ENCODE data around the gene C12orf56. TPM values are rescaled to one million over a fixed set of nuclear protein-coding genes. Genes with fewer than 3 reads are reported as not detected.

Gene C12orf56
- total RNA-seq, 4 donors from 2014 or later, result 0.11 TPM; not detected in 3

DNA sequence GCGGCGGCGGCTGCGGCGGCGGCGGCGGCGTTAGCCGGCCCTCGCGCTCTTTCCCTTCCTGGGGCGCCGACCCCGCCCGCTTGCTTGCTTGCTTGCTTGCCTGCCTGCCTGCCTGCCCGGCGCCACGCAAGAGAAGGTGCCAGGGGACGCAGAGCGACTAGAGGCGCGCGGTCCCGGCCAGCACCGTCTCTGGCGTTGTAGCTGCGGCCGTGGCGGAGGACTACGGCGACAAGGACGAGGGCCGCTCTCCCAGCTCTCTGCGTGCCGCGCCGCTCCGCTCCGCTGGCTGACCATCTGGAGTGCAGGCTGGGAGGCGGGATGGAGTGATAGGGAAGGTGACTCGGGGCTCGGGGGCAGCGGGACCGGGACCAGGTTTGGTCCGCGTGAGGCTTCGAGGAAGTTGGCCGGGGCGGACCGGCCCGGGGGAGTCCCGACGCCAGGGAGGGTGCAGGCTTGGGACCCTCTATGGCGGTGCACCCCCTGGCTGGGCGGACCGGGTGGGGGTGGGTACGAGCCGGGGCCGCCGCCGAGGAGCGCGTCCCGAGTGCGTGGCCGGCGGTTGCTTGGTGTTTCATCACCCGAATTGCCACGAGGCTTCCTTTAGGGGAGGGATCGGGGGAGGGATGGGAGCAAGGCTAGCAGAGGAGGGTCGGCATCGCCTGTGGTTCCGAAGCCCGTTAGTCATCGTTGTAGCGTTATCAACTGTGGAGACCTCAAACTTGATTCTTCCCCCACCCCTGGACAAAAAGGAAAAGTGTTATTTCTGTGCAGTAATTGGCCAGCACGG, 14.1 kb upstream of the C12orf56 start:
- peaks cover 10 to 21% (median 20%) of the 10 kb centered on the region in 4 donors for H3K4me1 ChIP-seq
- no peak for DNase-seq (ENCODE audit: extremely low spot score)
- TF ChIP-seq, protein P1, sequence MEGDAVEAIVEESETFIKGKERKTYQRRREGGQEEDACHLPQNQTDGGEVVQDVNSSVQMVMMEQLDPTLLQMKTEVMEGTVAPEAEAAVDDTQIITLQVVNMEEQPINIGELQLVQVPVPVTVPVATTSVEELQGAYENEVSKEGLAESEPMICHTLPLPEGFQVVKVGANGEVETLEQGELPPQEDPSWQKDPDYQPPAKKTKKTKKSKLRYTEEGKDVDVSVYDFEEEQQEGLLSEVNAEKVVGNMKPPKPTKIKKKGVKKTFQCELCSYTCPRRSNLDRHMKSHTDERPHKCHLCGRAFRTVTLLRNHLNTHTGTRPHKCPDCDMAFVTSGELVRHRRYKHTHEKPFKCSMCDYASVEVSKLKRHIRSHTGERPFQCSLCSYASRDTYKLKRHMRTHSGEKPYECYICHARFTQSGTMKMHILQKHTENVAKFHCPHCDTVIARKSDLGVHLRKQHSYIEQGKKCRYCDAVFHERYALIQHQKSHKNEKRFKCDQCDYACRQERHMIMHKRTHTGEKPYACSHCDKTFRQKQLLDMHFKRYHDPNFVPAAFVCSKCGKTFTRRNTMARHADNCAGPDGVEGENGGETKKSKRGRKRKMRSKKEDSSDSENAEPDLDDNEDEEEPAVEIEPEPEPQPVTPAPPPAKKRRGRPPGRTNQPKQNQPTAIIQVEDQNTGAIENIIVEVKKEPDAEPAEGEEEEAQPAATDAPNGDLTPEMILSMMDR (IDR thresholded peaks at IDR 0.05), result no peak
- peak; percentile 32 to 79 for TF ChIP-seq POLR2AphosphoS5 (IDR thresholded peaks at IDR 0.05)
- no peaks in the 10 kb centered on the region for H3K27me3 ChIP-seq
- H3K27ac ChIP-seq (replicated peaks in 1 of 4), result peak overlapping the region; percentile 98 to 99 (median 98)
- no peaks in the 10 kb centered on the region for H3K9me3 ChIP-seq
- intact Hi-C loops (cut with DNase I), result loop anchor here (5.0 kb wide), 2 partner anchors 48 to 562 kb away; partner anchors contain the start of genes SRGAP1 and TBK1
- peak overlapping the region; percentile 76 to 100 (median 94) for H3K4me3 ChIP-seq
- under 1% methylated on average over 37 of the region's 78 CpGs for WGBS
- H3K36me3 ChIP-seq, result no peaks in the 10 kb centered on the region

DNA sequence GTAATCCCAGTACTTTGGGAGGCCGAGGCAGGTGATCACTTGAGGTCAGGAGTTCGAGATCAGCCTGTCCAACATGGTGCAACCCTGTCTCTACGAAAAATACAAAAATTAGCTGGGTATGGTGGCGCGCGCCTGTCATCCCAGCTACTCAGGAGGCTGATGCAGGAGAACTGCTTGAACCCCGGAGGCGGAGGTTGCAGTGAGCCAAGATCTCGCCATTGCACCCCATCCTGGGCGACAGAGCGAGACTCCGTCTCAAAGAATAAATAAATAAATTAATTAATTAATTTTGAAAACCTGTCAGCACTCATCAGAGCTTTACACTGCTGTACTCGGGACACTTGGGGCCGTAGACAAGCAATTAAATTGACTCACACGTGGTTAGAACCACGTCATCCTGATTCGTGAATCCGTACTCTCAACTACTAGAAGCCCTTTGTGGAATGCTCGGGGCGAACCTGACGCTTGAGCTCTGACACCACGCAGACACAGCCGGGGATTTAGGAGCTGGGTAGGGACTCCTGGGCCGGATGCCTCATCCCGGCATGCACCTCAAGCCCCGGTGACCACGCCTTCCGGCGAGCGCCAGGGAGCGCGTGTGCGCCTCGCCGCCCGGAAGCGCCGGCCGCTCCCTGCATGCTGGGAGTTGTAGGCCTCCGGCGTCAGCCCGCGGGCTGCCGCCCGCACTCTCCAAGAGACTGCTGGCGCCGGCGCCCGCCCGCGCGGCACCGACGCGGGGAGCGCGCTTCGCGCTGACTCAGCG, 13.3 kb upstream of the C12orf56 start, which contains the start of gene XPOT:
Gene XPOT (plus strand): TSS at position 686 of the 763 bp plus-strand sequence. CDS start 5,644 bp downstream, outside the sequence.
- H3K4me3 ChIP-seq, result peak within 1 kb of the TSS; percentile 76 to 100 (median 94)
- TF ChIP-seq, protein P1 (IDR thresholded peaks at IDR 0.05), result no peak
- TF ChIP-seq POLR2AphosphoS5 (IDR thresholded peaks at IDR 0.05), result peak; percentile 75 to 95
- WGBS, result 26% methylated on average over 25 of the region's 60 CpGs
- H3K9me3 ChIP-seq, result no peaks in the 10 kb centered on the region
- H3K4me1 ChIP-seq, result peaks cover 10 to 21% (median 20%) of the 10 kb centered on the region in 4 donors
- H3K27me3 ChIP-seq, result no peaks in the 10 kb centered on the region
- intact Hi-C loops (cut with DNase I), result no loop called here
- peak; percentile 97 for DNase-seq (ENCODE audit: extremely low spot score)
- H3K36me3 ChIP-seq, result no peaks in the 10 kb centered on the region
- peak within 1 kb of the TSS; percentile 98 to 99 (median 98) for H3K27ac ChIP-seq (replicated peaks in 1 of 4)

DNA sequence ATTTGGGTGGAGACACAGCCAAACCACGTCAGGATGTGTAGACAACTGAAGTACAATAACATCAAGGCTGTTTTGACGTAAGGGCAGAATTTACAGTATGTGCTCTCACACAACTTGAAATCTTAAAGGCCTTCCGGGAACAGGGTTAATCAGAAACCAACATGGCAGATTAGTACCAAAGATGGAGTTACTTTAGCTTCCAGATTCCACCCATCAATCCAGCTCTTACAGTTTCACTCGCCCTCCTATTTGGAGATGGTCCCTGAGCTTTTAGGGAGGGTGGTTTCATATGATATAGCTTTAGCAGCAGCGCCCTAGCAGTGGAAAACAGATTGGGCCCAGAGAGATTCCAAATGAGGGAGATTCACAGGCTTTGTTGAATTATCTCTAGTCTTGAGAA, 11.6 kb upstream of the C12orf56 start:
- intact Hi-C loops (cut with DNase I), result no loop called here

DNA sequence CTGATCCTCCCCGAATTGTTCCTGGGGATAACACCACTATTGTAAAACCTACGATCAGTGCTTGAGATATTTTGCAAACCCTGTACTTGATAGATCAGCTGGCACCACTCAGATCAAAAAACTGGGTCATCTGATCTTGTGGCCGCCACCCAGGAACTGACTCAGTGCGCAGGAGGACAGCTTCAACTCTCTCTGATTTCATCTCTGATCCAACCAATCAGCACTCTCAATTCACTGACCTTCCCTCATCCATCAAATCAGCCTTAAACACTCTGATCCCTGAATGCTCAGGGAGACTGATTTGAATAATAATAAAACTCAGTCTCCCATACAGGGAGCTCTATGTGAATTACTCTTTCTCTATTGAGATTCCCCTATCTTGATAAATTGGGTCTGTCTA, 9.5 kb upstream of the C12orf56 start:
- 46% methylated on average over 4 of the region's 4 CpGs for WGBS
- peaks cover 0 to 7% (median 4%) of the 10 kb centered on the region in 4 donors for H3K4me1 ChIP-seq
- H3K27ac ChIP-seq (replicated peaks in 1 of 4), result no peak overlapping the region
- H3K4me3 ChIP-seq, result no peak overlapping the region
- no peak for DNase-seq (ENCODE audit: extremely low spot score)
- TF ChIP-seq POLR2AphosphoS5 (IDR thresholded peaks at IDR 0.05) (no peak), POLR2A (IDR thresholded peaks at IDR 0.05; ENCODE audit: low read depth) (no peak), EP300 (IDR thresholded peaks at IDR 0.05) (no peak)
- TF ChIP-seq, protein P1 (IDR thresholded peaks at IDR 0.05), result no peak
- H3K36me3 ChIP-seq, result no peaks in the 10 kb centered on the region
- no peaks in the 10 kb centered on the region for H3K27me3 ChIP-seq
- no peaks in the 10 kb centered on the region for H3K9me3 ChIP-seq
- intact Hi-C loops (cut with DNase I), result no loop called here

More for the DNA sequence above, 11.6 kb upstream of the C12orf56 start:
- no peak overlapping the region for H3K27ac ChIP-seq (replicated peaks in 1 of 4)
- no peaks in the 10 kb centered on the region for H3K9me3 ChIP-seq
- no peaks in the 10 kb centered on the region for H3K27me3 ChIP-seq
- no peak overlapping the region for H3K4me3 ChIP-seq
- WGBS, result 92% methylated on average over 5 of the region's 5 CpGs
- peaks cover 10 to 21% (median 20%) of the 10 kb centered on the region in 4 donors for H3K4me1 ChIP-seq
- no peak for TF ChIP-seq POLR2A (IDR thresholded peaks at IDR 0.05; ENCODE audit: low read depth)
- TF ChIP-seq, protein P1 (IDR thresholded peaks at IDR 0.05), result no peak
- no peak for TF ChIP-seq POLR2AphosphoS5 (IDR thresholded peaks at IDR 0.05)
- no peak for TF ChIP-seq EP300 (IDR thresholded peaks at IDR 0.05)
- no peak for DNase-seq (ENCODE audit: extremely low spot score)
- no peaks in the 10 kb centered on the region for H3K36me3 ChIP-seq
